NCI-H128 (cell line): Measurements from ENCODE around the gene PYDC1.
"Not testable (repeated sequence)": the region's sequence is repeated elsewhere in the genome, so short reads cannot be mapped to it uniquely, and the experiment has no call there.

Source experiments
- DNase-seq: peaks from one replicate; lab custom pipeline; 2025; ENCODE audit not compliant: unreplicated experiment; lab: John Stamatoyannopoulos, UW

The PYDC1 gene

DNA sequence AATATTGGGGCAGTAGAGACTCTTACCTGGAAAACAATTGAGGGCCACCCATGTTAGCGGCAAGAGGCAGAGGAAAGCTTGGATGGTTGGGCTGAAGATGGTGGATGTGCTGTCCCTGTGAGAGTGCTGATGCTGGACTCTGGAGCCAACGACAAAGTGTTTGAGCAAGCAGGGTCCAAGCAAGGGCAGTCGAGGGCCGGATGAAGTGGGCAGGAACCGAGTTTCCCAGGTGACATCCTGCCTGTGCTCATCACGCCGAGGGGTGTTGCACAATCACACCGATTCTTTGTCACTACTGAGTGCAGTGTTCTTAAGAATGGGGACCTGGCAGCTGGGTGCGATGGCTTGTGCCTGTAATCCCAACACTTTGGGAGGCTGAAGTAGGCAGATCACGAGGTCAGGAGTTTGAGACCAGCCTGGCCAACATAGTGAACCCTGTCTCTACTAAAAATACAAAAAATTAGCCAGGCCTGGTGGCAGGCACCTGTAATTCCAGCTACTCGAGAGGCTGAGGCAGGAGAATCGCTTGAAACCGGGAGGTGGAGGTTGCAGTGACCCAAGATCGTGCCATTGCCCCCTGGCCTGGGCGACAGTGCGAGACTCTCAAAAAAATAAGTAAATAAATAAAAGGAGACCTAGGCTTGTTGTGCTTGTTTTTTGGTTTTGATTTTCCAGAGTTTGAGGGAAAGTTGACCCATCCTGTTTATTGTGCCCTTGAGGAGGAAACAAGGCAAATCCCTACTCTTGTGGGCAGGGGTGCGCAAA is 20.4 kb downstream of the PYDC1 start:
- no peak for DNase-seq

DNA sequence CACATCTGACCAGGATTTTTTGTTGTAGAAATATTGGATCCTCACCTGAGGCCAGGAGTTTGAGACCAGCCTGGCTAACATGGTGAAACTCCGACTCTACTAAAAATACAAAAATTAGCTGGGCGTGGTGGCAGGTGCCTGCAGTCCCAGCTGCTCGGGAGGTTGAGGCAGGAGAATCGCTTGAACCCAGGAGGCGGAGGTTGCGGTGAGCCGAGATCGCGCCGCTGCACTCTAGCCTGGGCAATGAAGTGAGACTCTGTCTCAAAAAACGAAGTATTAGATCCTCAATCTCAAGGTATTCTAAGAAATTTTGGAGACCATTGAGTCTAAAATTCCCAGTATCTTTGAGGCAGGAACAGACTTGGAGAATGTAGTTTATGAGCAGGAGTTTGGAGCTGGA is 21.1 kb downstream of the PYDC1 start:
- not testable (repeated sequence) for DNase-seq

GRCh38 chr16:31194898-31195297 is 22.0 kb downstream of the PYDC1 start:
- DNase-seq, result no peak

DNA sequence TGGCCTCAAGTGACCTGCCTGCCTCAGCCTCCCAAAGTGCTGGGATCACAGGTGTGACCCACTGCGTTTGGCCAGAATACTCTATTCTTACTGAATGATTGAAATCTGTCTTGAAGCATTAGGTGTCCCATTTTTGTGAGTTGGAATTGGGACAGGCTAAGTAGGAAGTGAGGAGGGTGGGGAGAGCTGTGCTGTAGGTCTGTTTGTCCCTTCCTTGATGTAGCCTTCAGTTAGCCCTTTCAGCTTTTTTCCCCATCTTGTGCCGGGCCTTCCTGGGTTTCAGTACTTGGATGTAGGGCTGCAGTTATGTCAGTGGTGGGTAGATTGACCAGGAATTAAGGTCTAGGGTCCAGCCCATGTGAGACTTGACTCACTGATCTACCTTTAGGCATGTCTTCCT is 23.1 kb downstream of the PYDC1 start:
- no peak for DNase-seq

DNA sequence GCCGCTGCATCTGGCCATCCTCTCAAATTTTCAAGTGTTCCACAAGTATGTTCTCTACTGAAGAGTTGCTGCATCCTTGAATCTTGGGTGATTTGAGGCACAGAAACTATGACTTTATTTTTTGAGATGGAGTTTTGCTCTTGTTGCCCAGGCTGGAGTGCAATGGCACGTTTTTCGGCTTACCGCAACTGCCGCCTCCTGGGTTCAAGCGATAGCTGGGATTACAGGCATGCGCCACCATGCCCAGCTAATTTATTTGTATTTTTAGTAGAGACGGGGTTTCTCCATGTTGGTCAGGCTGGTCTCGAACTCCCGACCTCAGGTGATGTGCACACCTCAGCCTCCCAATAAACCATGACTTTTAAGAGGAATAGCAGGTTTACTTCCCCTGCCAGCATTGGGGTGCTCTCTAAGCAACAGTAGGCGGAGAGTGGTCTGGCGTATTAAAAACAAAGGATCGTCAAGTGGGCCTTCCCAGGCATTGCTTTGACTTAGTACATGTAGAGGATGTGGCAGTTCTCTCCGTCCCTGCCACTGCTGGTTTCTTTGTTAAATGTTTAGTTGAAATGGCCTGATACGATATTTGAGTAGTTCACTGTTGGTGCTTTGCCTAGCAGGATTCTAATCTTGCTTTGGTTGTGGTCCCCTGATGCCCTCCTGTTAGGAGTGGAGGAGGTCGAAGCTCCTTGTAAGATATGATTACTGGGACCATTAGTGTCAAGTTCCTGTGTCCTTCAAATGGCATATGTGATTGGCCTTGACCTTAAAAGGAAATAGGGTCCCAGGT is 23.9 kb downstream of the PYDC1 start:
- no peak for DNase-seq

- DNase-seq, result no peak
Observed at GRCh38 chr16:31191697-31192428, 25.1 kb downstream of the PYDC1 start.

DNA sequence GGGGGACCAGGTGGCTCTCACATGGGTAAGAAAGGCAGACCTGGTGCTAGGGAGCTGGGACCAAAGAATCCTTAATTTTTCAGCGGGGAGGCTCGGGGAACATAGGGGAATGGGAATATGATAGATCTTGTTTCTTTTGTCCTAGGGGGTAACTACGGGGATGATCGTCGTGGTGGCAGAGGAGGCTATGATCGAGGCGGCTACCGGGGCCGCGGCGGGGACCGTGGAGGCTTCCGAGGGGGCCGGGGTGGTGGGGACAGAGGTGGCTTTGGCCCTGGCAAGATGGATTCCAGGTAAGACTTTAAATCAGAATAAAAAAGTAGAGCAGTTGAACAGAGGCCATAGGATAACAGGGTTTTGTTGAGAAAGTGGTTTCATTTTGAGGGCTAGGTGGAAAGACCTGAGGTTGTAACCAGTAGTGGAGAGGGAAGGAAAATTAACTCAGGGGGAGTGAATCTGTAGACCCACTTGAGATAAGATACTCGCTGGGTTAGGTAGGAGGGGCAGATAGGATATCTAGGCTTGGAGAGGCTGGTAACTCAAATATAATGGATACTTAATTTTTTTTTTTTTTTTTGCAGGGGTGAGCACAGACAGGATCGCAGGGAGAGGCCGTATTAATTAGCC is 26.0 kb downstream of the PYDC1 start:
- DNase-seq, result no peak

- no peak for DNase-seq
Observed at GRCh38 chr16:31190061-31190460, 26.9 kb downstream of the PYDC1 start.

- DNase-seq, result no peak
Observed at GRCh38 chr16:31189412-31189778, 27.5 kb downstream of the PYDC1 start.

GRCh38 chr16:31188450-31189411 is 28.2 kb downstream of the PYDC1 start:
- DNase-seq, result no peak

GRCh38 chr16:31187808-31188189 is 29.1 kb downstream of the PYDC1 start:
- no peak for DNase-seq

- no peak for DNase-seq
Observed at GRCh38 chr16:31186930-31187807, 29.8 kb downstream of the PYDC1 start.

- DNase-seq, result no peak
Observed at GRCh38 chr16:31186176-31186575, 30.8 kb downstream of the PYDC1 start.

GRCh38 chr16:31185339-31185738 is 31.6 kb downstream of the PYDC1 start:
- no peak for DNase-seq

GRCh38 chr16:31184888-31185287 is 32.0 kb downstream of the PYDC1 start:
- no peak for DNase-seq

- DNase-seq, result no peak
Observed at GRCh38 chr16:31183432-31184428, 33.2 kb downstream of the PYDC1 start.

- no peak for DNase-seq
Observed at GRCh38 chr16:31182391-31182790, 34.5 kb downstream of the PYDC1 start.
